ENCODE data around the gene SPRYD4. TPM values are rescaled to one million over a fixed set of nuclear protein-coding genes. Genes with fewer than 3 reads are reported as not detected.

SPRYD4 gene
- total and polyA plus RNA-seq, 9 of the 15 experiments (the other 6 are each of a cell fraction or from before 2014, with no cell fraction given), result 1.8 to 4.7 (median 2.8) TPM

DNA sequence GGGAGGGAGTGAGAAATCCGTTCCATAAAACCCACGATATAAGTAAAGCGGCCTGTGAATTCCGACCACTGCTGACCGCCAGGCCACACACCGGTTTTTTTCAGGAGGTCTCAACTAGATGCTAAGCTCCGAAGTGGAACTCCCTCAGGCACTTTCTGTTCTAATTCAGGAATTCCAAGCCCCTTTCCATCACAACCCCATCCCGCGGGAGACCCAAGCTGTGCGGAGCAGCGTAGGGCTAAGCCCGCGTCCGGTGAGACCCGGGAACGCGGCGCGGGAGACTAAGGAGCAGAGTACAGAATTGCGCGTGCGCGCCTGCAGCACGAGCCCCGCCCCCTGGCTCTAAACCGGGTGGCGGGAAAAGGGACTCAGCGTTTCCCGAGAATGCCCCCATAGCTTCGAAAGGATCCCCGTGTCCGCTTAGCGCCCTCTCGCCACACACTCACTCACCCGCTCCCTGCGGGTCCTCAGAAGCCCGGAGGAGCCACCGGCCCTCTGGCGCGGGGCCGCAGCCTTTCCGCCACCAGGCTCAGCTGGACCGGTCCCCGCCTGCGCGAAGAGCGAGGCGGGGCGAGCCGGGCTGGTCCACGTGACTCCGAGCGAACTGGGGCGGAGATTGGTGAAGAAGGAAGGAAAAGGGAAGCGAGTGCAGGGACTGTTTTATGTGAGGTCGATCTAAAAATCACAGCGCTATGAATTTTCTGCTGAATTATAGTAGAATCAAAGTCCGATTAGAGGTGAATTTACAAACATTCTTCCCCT is 19.3 kb upstream of the SPRYD4 start, which contains the start of gene TIMELESS (continued):
- TF ChIP-seq, protein P1, sequence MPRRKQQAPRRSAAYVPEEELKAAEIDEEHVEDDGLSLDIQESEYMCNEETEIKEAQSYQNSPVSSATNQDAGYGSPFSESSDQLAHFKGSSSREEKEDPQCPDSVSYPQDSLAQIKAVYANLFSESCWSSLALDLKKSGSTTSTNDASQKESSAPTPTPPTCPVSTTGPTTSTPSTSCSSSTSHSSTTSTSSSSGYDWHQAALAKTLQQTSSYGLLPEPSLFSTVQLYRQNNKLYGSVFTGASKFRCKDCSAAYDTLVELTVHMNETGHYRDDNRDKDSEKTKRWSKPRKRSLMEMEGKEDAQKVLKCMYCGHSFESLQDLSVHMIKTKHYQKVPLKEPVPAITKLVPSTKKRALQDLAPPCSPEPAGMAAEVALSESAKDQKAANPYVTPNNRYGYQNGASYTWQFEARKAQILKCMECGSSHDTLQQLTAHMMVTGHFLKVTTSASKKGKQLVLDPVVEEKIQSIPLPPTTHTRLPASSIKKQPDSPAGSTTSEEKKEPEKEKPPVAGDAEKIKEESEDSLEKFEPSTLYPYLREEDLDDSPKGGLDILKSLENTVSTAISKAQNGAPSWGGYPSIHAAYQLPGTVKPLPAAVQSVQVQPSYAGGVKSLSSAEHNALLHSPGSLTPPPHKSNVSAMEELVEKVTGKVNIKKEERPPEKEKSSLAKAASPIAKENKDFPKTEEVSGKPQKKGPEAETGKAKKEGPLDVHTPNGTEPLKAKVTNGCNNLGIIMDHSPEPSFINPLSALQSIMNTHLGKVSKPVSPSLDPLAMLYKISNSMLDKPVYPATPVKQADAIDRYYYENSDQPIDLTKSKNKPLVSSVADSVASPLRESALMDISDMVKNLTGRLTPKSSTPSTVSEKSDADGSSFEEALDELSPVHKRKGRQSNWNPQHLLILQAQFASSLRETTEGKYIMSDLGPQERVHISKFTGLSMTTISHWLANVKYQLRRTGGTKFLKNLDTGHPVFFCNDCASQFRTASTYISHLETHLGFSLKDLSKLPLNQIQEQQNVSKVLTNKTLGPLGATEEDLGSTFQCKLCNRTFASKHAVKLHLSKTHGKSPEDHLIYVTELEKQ (CRISPR knock-in tag; IDR thresholded peaks at IDR 0.05), result no peak

- H3K79me2 ChIP-seq (ENCODE audit: control insufficient read depth, insufficient read depth, low read length), result peaks cover 34% of the 10 kb centered on the region
- no peaks in the 10 kb centered on the region for H4K20me1 ChIP-seq (replicated peaks; ENCODE audit: control insufficient read depth, insufficient read depth, low read length)
- ChIA-PET POLR2A (interaction anchor here (0.6 to 2.9 kb wide), 17 partner anchors 8 to 187 kb away, joined by 3 to 23 read pairs (median 5); partner anchors contain the start of genes CNPY2 and STAT2), CTCF (ENCODE audit: low intra/inter-chr PET ratio) (no interaction called here)
- H3K4me1 ChIP-seq (replicated peaks in 1 of 2; ENCODE audit: control insufficient read depth in 2 of 2, insufficient read depth in 2 of 2, low read length in 2 of 2), result peaks cover 14 to 17% of the 10 kb centered on the region in 2 experiments
- H3K27ac ChIP-seq (ENCODE audit: extremely low read depth, low read depth, low read length), result peak overlapping the region; percentile 91; the same call in 2 of the 3 replicates
- H3K36me3 ChIP-seq (ENCODE audit: control insufficient read depth, insufficient read depth, low read length), result peaks cover 17% of the 10 kb centered on the region
- H3K9ac ChIP-seq (ENCODE audit: insufficient read depth in 1 of 2, low read depth in 2 of 2, low read length in 2 of 2), result peak overlapping the region in 1 of 2 experiments; percentile 84; a peak in 2 of 4 replicates
- no peak for FAIRE-seq
- in situ Hi-C loops (cut with MboI) (no loop called here), intact Hi-C loops (cut with micrococcal nuclease) (loop anchor here (5.0 kb wide), 1 partner anchor 72 kb away; no protein-coding TSS in a partner anchor)
- no peaks in the 10 kb centered on the region for H3K9me1 ChIP-seq (ENCODE audit: control insufficient read depth, insufficient read depth, low read length)
- peak overlapping the region; percentile 52 for H3K4me3 ChIP-seq
- WGBS (ENCODE audit: insufficient coverage, low coverage, missing lambda C conversion rate), result 22% methylated on average over 5 of the region's 5 CpGs
- BruUV-seq (replicated peaks), result TSS peak; percentile 97
- ATAC-seq, result no peak
- H2AFZ ChIP-seq (ENCODE audit: low read depth, low read length), result peak overlapping the region; percentile 80
- H3K9me3 ChIP-seq (replicated peaks; ENCODE audit: control insufficient read depth, insufficient read depth, low read depth, low read length), result no peaks in the 10 kb centered on the region
- no peaks in the 10 kb centered on the region for H3K27me3 ChIP-seq (ENCODE audit: control insufficient read depth in 2 of 2, insufficient read depth in 2 of 2, low read length in 2 of 2)
- peak overlapping the region; percentile 77 for H3K4me2 ChIP-seq (ENCODE audit: insufficient read depth, low read length)
- DNase-seq (ENCODE audit: extremely low read depth in 1 of 4, low spot score in 3 of 4), result no peak
- no peak for TF ChIP-seq YBX1 (IDR thresholded peaks at IDR 0.05)
- TF ChIP-seq ZBTB40 (IDR thresholded peaks at IDR 0.05), result 0 out of 2 replicates have a peak, but pooled peaks have one; percentile 48
- no peak for TF ChIP-seq ZBTB40 (CRISPR knock-in tag; IDR thresholded peaks at IDR 0.05)
- 0 out of 4 replicates have a peak, but pooled peaks of 1 of the 2 experiments have one; percentile 34 for TF ChIP-seq KDM1A (IDR thresholded peaks at IDR 0.05)
- peak; percentile 37; the same call in 1 of the 2 replicates for TF ChIP-seq ZNF589 (CRISPR knock-in tag; IDR thresholded peaks at IDR 0.05; ENCODE audit: low read depth)
- TF ChIP-seq GTF2E2 (tag; IDR thresholded peaks at IDR 0.05), result peak; percentile 1
Observed at GRCh38 chr12:56449622-56449984, 18.8 kb upstream of the SPRYD4 start.

Measured in K562 (cell line).